ENCODE results near the gene DNASE2.
"Not testable (repeated sequence)": the region's sequence is repeated elsewhere in the genome, so short reads cannot be mapped to it uniquely, and the experiment has no call there.

The DNASE2 gene

GRCh38 chr19:12859546-12859945 lies 21.7 kb downstream of the DNASE2 start:
- DNase-seq: no peak

GRCh38 chr19:12858041-12858928 lies 23.0 kb downstream of the DNASE2 start:
- no peak for DNase-seq

GRCh38 chr19:12856653-12857052 lies 24.6 kb downstream of the DNASE2 start:
- no peak for DNase-seq

- peak; percentile 97 for DNase-seq
These were observed 33.8 kb downstream of the DNASE2 start for GRCh38 chr19:12847159-12848139.

GRCh38 chr19:12846613-12847012 lies 34.6 kb downstream of the DNASE2 start:
- not testable (repeated sequence) for DNase-seq

GRCh38 chr19:12843999-12844732 lies 37.1 kb downstream of the DNASE2 start:
- no peak for DNase-seq

GRCh38 chr19:12843328-12843727 lies 37.9 kb downstream of the DNASE2 start:
- no peak for DNase-seq

GRCh38 chr19:12842511-12842910 lies 38.7 kb downstream of the DNASE2 start:
- no peak for DNase-seq

GRCh38 chr19:12841094-12841493 lies 40.2 kb downstream of the DNASE2 start:
- no peak for DNase-seq

GRCh38 chr19:12840091-12841079 lies 40.9 kb downstream of the DNASE2 start:
- peak; percentile 61 for DNase-seq

- no peak for DNase-seq
These were observed 42.1 kb downstream of the DNASE2 start for GRCh38 chr19:12838886-12839756.

- DNase-seq: peak; percentile 59
These were observed 42.9 kb downstream of the DNASE2 start, which contains the start of gene MAST1 for GRCh38 chr19:12838182-12838885. Gene MAST1 (plus strand): TSS chr19:12838515. CDS start chr19:12838573, 58 bp downstream.

- no peak for DNase-seq
These were observed 44.0 kb downstream of the DNASE2 start for GRCh38 chr19:12837225-12837624.

- no peak for DNase-seq
These were observed 44.8 kb downstream of the DNASE2 start for GRCh38 chr19:12836529-12836863.

GRCh38 chr19:12834976-12835757 lies 46.1 kb downstream of the DNASE2 start:
- no peak for DNase-seq

- DNase-seq: no peak
These were observed 46.7 kb downstream of the DNASE2 start, which contains the start of gene RTBDN for GRCh38 chr19:12834566-12834943. Gene RTBDN (minus strand): TSS chr19:12834579. CDS start chr19:12829979, 4,600 bp downstream.

GRCh38 chr19:12833738-12834565 lies 47.3 kb downstream of the DNASE2 start:
- peak; percentile 49 for DNase-seq

GRCh38 chr19:12833418-12833737 lies 47.9 kb downstream of the DNASE2 start:
- no peak for DNase-seq
